RWPE1 (cell line): ENCODE results near the gene TEX28.
"Not testable (repeated sequence)": the region's sequence is repeated elsewhere in the genome, so short reads cannot be mapped to it uniquely, and the experiment has no call there.

ENCODE experiments used
- CTCF ChIA-PET: fragments of 350-600 bp; sonication (Branson Sonifier 250); formaldehyde crosslinking; extraction: SDS; loops from one replicate; lab custom pipeline; 2021; lab: Yijun Ruan, JAX
- POLR2A ChIA-PET: fragments of 400-600 bp; formaldehyde crosslinking; extraction: SDS; loops from one replicate; lab custom pipeline; 2020; ENCODE audit warnings: antibody characterized with exemption; ENCODE audit not compliant: low non-redundant PET; lab: Yijun Ruan, JAX
- DNase-seq: peaks from one replicate; pipeline ENCODE4 v3.0.0; 2012; ENCODE audit warnings: low spot score
- H3K27ac ChIP-seq: fragments of 450-650 bp; 2 replicates; pipeline ENCODE4 v1.5.1; 2017
- CTCF ChIP-seq: fragments of 450-650 bp; conservative IDR thresholded peaks from 2 replicates; pipeline ENCODE4 v1.5.1; 2017; ENCODE audit warnings: low read depth, mild to moderate bottlenecking

TEX28 gene

GRCh38 chrX:154294791-154295574 is at the start of gene TEX28:
TSS of gene TEX28 (minus strand) at chrX:154295124. CDS start at chrX:154292117, 3,007 bp downstream.
- ChIA-PET POLR2A (no interaction called here), CTCF (interaction anchor here (0.7 kb wide), 1 partner anchor 13 kb away, joined by 3 read pairs; no protein-coding TSS in a partner anchor)
- TF ChIP-seq CTCF: no peak
- DNase-seq: no peak
- no peak within 1 kb of the TSS for H3K27ac ChIP-seq

GRCh38 chrX:154343620-154344019 is 48.7 kb upstream of the TEX28 start:
- CTCF ChIA-PET, H3K27ac ChIP-seq, POLR2A ChIA-PET, DNase-seq: not testable (repeated sequence)

- H3K27ac ChIP-seq, DNase-seq, POLR2A ChIA-PET, CTCF ChIA-PET: not testable (repeated sequence)
Measured at GRCh38 chrX:154343063-154343462, 48.1 kb upstream of the TEX28 start.

GRCh38 chrX:154341399-154342298 is 46.7 kb upstream of the TEX28 start:
- DNase-seq, H3K27ac ChIP-seq, POLR2A ChIA-PET, CTCF ChIA-PET: not testable (repeated sequence)

- no peak overlapping the region for H3K27ac ChIP-seq
- DNase-seq: no peak
- TF ChIP-seq CTCF: no peak
- ChIA-PET CTCF (no interaction called here), POLR2A (no interaction called here)
Measured at GRCh38 chrX:154334496-154334895, 39.6 kb upstream of the TEX28 start.

GRCh38 chrX:154333837-154334271 is 38.9 kb upstream of the TEX28 start:
- DNase-seq: no peak
- TF ChIP-seq CTCF: no peak
- CTCF ChIA-PET: no interaction called here
- POLR2A ChIA-PET: no interaction called here
- no peak overlapping the region for H3K27ac ChIP-seq

- CTCF ChIA-PET: no interaction called here
- no peak for TF ChIP-seq CTCF
- POLR2A ChIA-PET: no interaction called here
- no peak for DNase-seq
- no peak overlapping the region for H3K27ac ChIP-seq
Measured at GRCh38 chrX:154333116-154333515, 38.2 kb upstream of the TEX28 start.

GRCh38 chrX:154332561-154332960 is 37.6 kb upstream of the TEX28 start:
- TF ChIP-seq CTCF: no peak
- ChIA-PET POLR2A (no interaction called here), CTCF (no interaction called here)
- no peak for DNase-seq
- H3K27ac ChIP-seq: no peak overlapping the region
